Metanephros (tissue), 2 donors: ENCODE measurements around the gene INS. TPM values are rescaled to one million over a fixed set of nuclear protein-coding genes. Genes with fewer than 3 reads are reported as not detected.
A peak's percentile ranks its signal among the peaks of the same experiment; 100 is the strongest.

Source experiments
- small RNA-seq: library from RNA; depleted of rRNA; stranded (forward); fragments of <200 nt; gene quantifications from one replicate; pipeline ENCODE3, GENCODE V24; 2014; ENCODE audit warnings: low replicate concordance
- total RNA-seq: library from RNA; depleted of rRNA; stranded (reverse); fragments of >200 nt; gene quantifications from one replicate; pipeline ENCODE4 v1.2.3, GENCODE V29; 2014

Gene INS
- total RNA-seq = 0.35 TPM

GRCh38 chr11:2160736-2161259 is at the start of gene INS:
Gene INS (minus strand): TSS chr11:2161209. CDS start chr11:2160971, 238 bp downstream.

GRCh38 chr11:2171591-2172003 is 10.6 kb upstream of the INS start, which contains the start of gene TH:
Gene TH (minus strand): TSS chr11:2171815. CDS start chr11:2171786, 29 bp downstream.

GRCh38 chr11:2139123-2139521 is 21.9 kb downstream of the INS start, which contains the start of gene IGF2:
Gene IGF2 (minus strand): TSS chr11:2139389. CDS start chr11:2135523, 3,866 bp downstream.

Small RNAs within 50 kb of the gene (small RNA-seq; reads per million reads assigned to genes)
- not detected for gene MIR4686
- 5.2 reads per million, percentile 93 among the genes with 10 or more reads in this experiment for gene MIR483

Other genes starting within 250 kb of the INS start
- gene TNNT3, start 241.5 kb downstream of the INS start, total RNA-seq = 410 TPM
- 34.4 TPM for gene MRPL23, start 213.9 kb downstream of the INS start, total RNA-seq
- gene H19, start 163.4 kb downstream of the INS start, total RNA-seq = 6,968 TPM
- gene IGF2, start 21.8 kb downstream of the INS start, total RNA-seq = 562 TPM
- gene TH, start 10.6 kb upstream of the INS start, total RNA-seq = 1.3 TPM
- gene ASCL2, start 109.4 kb upstream of the INS start, total RNA-seq = 7.6 TPM
- gene C11orf21, start 140.7 kb upstream of the INS start, total RNA-seq = 3.2 TPM
- gene TSPAN32, start 140.8 kb upstream of the INS start, total RNA-seq = 7.0 TPM
- 550 TPM for gene CD81, start 216.1 kb upstream of the INS start, total RNA-seq
- 36.1 TPM for gene TSSC4, start 239.5 kb upstream of the INS start, total RNA-seq